NCI-H146 treated with DMSO at 0.1 percent for 48 hours (cell line): ENCODE measurements around the gene MAP4K5.
"Not testable (repeated sequence)": the region's sequence is repeated elsewhere in the genome, so short reads cannot be mapped to it uniquely, and the experiment has no call there.

ENCODE experiments used
- DNase-seq: peaks from one replicate; lab custom pipeline; 2025; ENCODE audit not compliant: unreplicated experiment; lab: John Stamatoyannopoulos, UW

The MAP4K5 gene

DNA sequence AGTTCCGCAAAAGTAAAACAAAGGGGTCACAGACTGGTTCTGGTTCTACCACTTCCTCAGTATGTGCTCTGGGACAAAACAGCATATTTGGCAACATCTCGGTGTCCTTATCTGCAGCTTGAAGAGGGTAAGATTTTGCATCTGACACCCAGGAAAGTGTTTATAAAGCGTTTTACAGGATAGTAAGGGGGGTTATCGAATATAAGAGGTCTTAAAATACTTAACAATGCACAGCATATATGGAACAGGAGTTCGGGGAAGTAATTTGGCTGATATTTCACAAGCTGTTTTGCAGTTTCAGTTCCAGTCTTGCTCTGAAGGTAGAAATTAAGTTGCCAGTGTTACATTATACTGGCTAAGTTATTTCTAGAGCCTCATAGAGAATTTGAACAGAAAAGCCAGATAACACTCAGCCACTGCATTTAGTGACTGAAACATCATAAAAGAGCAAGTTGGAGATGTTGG is 904 bp upstream of the MAP4K5 start:
- DNase-seq: no peak

DNA sequence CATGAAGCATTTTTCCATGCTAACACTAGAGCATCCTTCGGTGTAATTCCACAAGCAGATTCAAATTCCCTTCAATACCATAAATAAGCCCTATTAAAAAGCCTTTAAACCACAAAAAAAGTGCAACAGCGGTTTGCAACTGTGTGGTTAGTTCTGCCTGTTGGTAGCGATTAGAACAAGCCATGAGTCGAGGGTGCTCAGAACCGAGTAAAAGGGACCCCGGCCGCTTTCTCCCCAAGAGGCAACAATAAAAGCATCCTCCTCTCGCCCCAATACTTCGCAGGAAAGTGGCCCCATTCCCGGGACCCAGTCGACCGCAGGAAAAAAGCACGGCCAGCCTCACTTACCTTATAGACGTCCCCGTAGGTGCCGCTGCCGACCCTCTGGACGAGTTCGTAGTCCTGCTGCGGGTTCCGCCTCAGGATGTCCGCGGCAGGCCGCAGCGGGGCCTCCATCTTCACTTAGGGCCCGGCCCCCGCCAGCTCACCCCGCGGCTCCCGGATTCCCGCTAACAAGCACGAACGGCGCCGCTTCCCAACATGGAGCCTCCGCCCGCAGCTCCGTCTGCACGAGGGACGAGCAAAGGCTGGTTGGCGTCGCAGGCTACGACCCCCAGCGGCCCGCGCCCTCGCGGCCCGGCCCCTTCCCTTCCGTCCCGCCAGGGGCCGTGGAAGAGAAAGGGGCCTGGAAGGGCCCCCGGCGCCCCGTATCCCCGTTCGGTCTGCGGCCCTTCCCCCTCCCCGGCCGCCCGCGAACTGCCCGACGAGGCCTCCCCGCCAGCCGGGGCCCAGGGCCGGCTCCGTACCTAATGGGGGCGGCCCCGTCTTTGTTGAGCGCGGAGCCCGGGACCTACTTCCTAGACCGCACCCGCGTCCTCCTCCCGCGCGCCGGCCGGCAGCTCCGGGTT is 521 bp downstream of the MAP4K5 start:
- peak; percentile 28 for DNase-seq

DNA sequence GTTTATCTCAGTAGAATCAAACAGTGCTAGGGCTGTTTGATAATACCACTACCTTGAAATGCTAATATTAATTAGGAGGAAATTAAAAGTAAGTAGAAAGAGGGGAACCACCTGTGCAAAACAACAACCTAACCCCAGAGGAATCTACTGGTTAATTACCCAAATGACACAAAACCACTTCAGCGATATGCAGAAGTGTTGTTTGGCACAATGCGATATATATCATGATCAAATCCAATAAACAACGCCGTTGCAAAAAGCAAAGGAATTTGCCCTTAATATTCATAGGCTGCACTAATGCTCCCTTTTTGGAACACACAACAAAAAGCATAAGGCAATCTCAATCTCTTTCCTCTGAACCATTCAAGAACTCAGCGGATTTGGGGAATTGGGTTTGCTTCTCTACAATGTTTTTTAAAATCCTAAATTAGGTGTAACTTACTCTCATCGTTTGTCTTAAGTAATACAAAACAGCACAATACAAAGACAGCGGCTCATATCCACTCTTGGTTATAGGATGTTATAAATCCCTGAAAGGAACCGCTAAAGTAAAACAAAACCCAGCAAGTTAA is 1.5 kb downstream of the MAP4K5 start:
- no peak for DNase-seq

GRCh38 chr14:50530358-50530757 is 2.0 kb downstream of the MAP4K5 start:
- DNase-seq: no peak

- DNase-seq: no peak
These were observed 2.8 kb downstream of the MAP4K5 start for GRCh38 chr14:50529288-50530179.

DNA sequence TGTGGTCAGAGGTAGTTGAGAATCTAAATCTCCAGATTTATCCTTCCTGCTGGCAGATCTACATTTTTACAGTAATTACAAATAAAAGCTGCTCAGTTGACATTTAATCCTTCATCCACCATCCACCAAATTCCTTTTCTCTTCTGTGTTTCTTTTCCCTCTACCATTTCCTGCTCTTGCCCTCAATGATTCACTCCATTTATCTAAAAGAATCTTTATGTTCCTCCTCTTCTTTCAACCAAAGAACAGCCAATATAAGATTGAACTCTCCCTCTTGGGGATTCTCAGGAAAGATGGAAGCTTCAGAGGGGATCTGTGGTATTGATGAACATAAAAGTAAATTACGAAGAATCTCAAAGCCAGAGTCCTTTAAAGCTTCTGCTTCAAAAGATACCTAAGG is 4.4 kb downstream of the MAP4K5 start:
- no peak for DNase-seq

DNA sequence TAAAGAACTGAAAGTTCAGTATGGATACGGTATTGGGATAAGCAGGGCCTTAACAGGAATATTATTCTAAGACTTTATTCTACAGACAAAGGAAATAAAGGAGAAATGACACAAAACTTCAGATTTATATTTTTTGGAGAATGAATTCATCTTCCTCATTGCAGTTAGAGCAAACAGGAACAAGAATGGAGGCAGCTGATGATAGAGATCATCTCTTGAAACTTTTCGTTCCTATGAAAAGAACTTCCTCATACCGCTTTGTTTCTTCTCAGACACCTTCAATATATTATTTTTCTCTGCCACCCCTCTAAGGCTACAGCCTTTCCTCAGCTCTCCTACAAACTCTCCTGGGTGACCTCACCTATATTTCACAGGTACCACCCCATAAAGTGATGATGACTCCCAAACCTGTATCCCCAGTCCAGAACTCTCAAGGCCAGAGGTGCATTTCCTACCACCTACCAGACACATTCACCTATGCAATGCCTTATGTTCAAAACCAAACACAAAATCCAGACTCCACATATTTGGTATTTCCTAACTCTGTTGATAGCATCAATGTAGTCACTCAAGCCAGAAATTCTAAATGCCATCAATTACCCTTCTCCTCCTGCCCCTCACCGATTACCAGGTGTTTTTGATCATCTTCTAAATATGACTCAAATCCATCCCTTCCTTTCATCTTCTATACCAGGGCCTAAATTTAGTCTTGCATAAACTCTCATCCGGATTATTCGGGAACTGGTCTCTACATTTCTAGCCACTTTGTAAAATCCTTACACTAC is 7.4 kb downstream of the MAP4K5 start:
- no peak for DNase-seq

DNA sequence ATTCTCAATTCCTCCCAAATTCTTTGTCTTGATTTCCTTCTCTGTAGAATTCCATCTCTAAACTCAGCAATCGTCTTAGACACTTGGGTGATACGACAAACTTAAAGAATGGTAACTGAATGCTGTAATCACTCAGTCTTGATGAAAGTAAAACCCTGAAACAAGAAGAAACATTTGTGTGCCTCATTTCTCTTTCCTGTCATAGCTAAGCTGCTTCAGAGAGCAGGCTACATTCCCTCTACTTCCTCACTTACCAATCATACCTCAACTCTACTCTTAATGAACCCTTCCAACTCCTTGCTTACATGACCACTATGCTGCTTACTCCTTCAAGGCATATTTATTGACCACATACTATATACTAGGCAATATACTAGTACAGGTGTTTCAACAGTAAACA is 8.3 kb downstream of the MAP4K5 start:
- DNase-seq: no peak

DNA sequence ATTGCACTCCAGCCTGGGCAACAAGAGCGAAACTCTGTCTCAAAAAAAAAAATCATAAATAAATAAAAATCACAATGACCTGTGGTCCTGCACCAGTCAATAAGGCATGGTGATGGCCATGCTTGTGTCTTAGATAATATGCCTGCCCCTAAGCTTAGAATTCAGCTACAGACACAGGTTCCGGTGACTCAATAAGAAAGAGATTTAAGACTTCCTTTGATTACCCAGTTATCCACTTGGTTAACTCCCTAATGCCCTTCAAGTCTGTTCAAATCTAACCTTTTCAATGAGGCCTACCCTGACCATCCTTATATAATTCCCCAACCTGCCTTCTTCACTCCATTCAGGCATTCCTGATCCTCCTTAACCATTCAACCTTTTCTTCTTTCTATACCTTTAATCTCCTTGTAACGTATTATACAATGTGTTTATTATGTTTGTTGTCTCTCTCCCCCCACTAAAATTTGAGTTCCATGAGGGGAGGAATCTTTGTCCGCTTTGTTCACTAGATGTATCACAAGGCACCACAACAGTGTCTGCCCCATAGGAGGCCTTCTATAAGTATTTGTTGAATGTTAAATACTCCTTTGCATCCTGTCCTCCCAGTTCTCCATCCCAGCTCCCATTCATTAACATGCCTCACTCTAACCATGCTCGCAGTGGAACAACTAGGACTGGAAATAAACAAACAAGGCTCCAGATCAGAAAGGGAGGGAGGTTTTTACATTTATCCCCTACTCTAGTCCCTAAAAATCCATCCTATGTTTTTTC is 8.9 kb downstream of the MAP4K5 start:
- DNase-seq: no peak

GRCh38 chr14:50521912-50522341 is 10.4 kb downstream of the MAP4K5 start:
- DNase-seq: no peak

DNA sequence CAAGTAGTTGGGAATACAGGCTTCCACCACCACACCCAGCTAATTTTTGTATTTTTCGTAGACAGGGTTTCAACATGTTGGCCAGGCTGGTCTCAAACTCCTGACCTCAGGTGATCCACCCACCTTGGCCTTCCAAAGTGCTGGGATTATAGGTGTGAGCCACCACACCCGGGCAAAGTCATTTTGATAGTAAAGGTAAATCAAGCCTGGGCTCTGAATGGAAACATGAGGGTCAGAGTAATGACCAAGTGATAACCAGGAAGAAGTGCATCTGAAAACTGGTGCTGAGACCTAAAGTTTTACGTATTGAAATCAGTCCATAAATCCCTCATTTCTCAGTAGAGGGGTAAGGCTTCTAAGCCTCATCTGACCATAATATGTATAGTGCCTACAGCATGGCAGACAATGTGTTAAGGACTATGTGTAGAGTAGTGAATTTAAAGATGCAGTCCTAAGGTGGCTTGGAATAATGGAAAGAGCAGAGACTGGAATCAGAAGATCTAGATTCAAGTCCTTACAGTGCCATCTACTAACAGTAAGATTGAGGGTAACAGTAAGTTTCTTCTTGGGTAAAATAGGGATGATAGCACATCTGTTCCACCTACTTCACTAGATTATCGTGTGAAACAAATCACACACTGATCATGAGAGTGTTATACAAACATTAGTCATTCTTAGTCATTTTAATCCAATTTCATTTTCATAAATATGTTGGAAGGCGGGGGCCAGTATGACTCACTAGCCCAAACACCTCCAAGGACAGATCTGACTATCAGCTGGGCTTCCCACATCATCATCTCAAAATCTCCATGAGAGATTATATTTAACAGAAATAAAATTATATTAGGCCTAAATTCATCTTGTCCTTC is 11.2 kb downstream of the MAP4K5 start:
- no peak for DNase-seq

DNA sequence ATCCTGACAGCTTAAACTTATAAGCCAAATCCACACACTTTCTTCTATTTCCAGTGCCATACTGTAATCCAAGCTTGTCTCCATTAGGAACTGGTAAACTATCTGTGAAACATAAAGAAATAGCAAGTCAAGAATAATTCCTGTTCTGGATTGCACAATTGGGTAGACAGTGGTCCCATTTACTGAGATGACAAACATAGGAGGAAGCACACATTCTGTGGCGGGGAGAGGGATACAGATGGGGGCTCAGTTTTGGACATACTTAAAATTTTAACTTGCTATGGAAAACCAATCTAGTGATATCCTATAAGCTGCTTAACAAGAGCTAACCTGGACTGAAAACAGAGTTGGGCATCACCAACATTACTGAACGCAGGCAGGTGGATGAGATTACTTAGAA is 16.3 kb downstream of the MAP4K5 start:
- no peak for DNase-seq

GRCh38 chr14:50512463-50512862 is 19.9 kb downstream of the MAP4K5 start:
- no peak for DNase-seq

- DNase-seq: no peak
These were observed 22.2 kb downstream of the MAP4K5 start for GRCh38 chr14:50510157-50510556.

- DNase-seq: not testable (repeated sequence)
These were observed 25.3 kb downstream of the MAP4K5 start for GRCh38 chr14:50507078-50507477.

GRCh38 chr14:50501642-50502041 is 30.7 kb downstream of the MAP4K5 start:
- no peak for DNase-seq

GRCh38 chr14:50497351-50497750 is 35.0 kb downstream of the MAP4K5 start:
- no peak for DNase-seq

DNA sequence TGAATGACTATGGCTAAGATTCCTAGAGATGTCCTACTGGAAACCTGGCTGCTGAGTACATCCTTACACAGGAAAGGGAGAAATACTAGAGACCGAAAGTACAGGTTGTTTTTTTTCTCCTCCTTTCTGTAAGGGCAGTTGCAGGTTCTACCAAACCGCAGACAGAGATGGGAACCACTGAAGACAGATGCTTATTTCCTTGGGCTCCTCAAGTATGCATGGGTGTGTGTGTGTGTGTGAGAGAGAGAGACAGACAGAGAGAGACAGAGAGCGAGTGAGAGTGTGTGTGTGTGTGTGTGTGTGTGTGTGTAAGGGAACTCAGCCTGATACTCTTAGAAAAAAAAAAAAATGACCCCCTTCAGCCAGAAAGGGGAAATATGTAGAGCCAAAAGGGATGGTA is 42.5 kb downstream of the MAP4K5 start:
- no peak for DNase-seq

DNA sequence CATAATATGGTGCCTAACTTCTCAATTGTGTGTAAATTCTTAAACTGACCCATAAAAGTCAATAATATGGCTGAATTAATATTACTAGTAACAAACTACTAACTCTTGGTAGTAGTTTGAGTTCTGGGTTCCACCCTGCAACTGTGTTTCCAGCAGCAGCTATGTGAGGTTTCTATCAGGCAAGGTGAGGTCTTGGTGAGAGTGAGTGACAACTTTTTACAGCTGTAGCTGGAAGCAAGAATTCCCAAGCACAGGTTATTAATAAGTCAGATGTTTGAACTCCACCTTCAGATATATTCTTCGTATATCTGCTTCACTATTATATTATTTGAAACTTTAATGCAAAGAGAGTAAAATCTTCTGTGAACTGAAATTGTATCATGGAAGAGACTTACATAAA is 43.8 kb downstream of the MAP4K5 start:
- no peak for DNase-seq
